NCI-H128 (cell line): ENCODE measurements around the gene OCEL1.

Experiments used
- DNase-seq: peaks from one replicate; lab custom pipeline; 2025; ENCODE audit not compliant: unreplicated experiment; lab: John Stamatoyannopoulos, UW

The OCEL1 gene

GRCh38 chr19:17209126-17210036 is 16.6 kb upstream of the OCEL1 start:
- no peak for DNase-seq

DNA sequence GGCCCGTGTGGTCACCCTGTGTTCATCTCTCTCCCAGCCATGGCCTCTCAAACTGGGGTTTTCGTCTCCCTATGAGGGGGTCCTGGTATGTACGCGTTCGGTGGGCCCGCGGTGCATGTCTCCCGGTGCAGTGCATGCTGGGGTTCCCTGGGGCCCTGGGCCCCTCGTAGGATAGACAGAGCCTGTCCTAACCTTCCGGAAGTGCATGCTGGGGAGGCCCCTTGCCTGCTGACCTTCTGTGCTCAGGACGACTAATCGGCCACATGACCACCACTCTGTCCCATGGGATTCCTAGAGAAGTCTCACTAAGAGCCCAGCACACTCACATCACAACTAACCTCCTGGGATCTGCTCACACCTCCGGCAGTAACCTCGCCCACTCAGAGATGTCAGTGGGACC is 15.7 kb upstream of the OCEL1 start:
- no peak for DNase-seq

DNA sequence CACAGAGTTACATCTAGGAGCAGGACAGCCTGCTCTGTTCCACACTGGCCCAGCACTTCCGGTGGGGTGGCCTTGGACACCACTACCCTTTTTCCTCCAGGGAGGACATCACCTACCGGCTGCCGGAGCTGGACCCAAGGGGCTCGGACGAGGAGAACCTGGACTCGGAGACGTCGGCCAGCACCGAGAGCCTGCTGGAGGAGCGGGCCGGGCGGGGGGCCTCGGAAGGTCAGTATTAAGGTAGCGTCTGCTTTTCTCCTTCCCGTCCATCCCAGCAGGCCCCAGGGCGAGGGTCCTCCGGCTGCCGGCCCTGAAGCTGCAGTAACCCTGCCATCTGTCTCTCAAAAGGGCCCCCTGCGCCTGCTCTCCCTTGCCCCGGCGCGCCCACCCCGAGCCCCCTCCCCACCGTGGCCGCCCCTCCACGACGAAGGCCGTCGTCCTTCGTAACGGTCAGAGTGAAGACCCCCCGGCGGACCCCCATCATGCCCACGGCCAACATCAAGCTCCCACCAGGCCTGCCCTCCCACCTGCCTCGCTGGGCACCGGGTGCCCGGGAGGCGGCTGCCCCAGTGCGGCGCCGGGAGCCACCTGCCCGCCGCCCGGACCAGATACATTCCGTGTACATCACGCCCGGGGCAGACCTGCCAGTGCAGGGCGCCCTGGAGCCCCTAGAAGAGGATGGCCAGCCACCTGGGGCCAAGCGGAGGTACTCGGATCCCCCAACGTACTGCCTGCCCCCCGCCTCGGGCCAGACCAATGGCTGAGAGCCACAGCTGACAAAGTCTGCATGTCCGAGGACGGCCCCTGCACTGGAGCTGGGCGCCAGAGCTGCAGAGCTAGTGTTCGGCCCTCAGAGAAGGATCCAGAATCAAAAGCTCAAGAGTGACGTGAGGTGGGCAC is 14.2 kb upstream of the OCEL1 start:
- DNase-seq, result no peak

GRCh38 chr19:17213334-17213733 is 12.7 kb upstream of the OCEL1 start:
- no peak for DNase-seq

- DNase-seq, result no peak
Measured at GRCh38 chr19:17214508-17215126, 11.4 kb upstream of the OCEL1 start.

DNA sequence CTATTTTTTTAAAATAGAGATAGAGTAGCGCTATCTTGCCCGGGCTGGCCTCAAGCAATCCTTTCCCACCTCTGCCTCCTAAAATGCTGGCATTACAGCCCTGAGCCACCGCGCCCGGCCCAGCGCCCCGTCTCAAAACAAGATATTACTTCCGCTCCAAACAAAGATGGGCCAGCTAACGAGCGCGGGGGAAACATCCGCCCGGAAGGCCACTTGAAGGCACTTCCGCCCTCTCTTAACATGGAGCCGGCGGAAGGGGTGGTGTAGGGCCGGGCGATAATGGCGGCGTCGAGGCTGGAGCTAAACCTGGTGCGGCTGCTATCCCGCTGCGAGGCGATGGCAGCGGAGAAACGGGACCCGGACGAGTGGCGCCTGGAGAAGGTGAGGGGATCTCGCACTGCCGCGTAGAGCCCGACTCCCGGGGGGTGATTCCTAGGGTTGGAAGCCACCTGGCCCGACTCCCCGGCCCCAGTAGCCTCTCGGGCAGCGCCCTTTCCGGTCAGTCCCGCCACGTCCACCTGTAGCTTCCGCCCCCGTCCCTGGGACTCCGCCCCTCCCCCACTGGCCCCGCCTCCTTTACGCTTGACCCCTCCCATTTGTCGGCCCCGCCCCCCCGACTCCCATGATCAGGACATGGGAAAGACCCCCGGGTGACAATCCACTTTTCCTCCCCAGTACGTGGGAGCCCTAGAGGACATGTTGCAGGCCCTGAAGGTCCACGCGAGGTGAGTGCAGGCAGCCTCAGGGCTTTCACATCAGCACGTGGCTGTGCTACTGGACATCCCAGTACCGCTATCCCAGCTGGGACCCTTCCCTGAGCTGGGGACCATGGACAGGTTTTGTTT is 10.7 kb upstream of the OCEL1 start, which contains the start of gene USE1:
TSS of gene USE1 (plus strand) at position 231 of the 845 bp plus-strand sequence. CDS start at position 280, 49 bp downstream.
- DNase-seq, result peak; percentile 78

- DNase-seq, result no peak
Measured at GRCh38 chr19:17216058-17216670, 9.9 kb upstream of the OCEL1 start.

DNA sequence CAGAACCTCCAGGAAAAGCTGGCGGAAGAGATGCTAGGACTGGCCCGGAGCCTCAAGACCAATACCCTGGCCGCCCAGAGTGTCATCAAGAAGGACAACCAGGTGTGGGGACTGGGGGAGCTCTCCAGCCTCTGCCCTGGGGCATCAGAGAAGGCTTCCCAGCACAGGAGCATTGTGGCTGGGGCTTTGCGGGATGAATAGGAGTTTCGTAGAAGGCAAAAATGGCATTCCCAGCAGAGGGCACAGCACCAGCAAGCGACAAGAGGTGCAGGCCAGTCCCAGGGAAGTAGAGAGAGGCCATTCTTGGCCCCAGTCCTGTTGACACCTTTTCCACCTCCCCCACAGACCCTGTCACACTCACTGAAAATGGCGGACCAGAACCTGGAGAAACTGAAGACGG is 6.7 kb upstream of the OCEL1 start:
- no peak for DNase-seq

DNA sequence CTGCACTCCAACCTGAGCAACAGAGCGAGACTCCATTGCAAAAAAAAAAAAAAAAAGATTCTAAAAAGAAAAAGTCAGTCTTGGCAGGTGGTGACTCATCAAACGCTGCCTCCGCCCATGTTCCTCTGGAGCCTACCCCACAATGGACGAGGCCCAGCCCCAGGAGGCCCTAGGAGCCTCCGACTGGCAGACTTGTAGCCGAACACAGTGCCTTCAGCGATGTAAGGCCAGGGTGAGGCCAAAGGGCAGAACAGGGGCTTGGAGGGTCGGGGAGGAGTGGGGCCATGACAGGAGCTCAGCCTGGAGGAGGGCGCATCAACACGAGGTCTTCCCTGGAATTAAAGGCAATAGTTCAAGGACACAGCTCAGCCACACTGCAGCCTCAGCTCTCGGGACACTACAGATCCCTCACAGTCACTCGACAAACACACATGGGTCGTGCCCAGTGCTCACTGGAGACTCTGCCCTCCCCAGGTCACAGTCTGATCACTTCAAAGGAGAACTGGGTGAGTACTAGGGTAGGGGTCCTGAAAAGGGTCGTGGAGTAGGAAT is 5.7 kb upstream of the OCEL1 start:
- no peak for DNase-seq

DNA sequence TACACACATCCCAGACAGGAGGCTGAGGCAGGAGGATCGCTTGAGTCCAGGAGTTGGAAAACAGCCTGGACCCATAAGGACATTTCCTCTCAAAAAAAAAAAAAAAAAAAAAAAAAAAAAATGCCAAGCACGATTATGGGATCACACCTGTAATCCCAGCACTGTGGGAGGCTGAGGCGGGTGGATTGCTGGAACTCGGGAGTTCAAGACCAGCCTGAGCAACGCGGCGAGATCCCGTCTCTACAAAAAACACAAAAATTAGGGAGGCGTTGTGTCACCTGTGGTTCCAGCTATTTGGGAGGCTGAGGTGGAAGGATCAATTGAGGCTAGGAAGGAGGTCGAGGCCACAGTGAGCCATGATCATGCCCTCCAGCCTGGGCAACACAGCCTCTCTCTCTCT is 973 bp upstream of the OCEL1 start:
- no peak for DNase-seq

- DNase-seq, result no peak
Measured at GRCh38 chr19:17227798-17228367, 1.9 kb downstream of the OCEL1 start.

GRCh38 chr19:17229890-17230289 is 3.9 kb downstream of the OCEL1 start:
- no peak for DNase-seq

DNA sequence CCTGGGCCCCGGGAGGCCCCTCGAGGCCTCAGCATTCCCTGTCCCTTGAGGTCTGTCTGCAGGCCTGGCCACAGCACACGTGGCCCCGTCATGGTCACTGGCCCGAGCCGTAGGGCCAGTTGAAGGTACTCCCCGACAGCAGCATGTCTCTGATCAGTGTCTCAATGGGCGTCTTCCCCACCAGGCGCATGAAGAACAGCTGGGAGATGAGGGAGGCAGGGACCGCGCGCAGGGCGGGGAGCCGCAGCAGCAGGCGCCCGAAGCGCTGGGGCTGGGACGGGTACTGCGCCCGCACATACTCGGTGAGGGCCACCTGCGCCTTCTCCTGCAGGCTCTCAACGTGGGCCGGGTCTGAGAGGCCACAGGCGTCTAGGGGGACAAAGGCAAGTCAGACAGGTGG is 6.2 kb downstream of the OCEL1 start:
- DNase-seq, result no peak

DNA sequence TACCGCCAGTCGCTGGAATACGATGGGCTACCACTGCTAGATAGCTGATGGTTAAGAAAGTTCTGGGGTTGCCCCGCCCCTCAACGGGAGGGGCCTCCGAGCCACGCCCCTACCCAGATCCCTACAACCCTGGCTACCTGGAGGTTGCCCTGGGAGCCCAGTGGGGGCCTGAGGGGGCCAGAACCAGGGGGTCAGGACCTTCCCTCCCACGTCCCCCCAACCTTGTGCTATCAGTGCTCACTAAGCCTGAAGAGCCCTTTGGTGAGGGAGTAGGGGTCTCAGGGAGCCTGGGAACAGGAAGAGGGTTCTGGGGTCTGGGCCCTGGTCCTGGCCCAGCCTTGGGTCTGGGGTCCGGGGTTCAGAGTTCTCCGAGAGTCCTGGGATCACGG is 8.9 kb downstream of the OCEL1 start:
- DNase-seq, result no peak

DNA sequence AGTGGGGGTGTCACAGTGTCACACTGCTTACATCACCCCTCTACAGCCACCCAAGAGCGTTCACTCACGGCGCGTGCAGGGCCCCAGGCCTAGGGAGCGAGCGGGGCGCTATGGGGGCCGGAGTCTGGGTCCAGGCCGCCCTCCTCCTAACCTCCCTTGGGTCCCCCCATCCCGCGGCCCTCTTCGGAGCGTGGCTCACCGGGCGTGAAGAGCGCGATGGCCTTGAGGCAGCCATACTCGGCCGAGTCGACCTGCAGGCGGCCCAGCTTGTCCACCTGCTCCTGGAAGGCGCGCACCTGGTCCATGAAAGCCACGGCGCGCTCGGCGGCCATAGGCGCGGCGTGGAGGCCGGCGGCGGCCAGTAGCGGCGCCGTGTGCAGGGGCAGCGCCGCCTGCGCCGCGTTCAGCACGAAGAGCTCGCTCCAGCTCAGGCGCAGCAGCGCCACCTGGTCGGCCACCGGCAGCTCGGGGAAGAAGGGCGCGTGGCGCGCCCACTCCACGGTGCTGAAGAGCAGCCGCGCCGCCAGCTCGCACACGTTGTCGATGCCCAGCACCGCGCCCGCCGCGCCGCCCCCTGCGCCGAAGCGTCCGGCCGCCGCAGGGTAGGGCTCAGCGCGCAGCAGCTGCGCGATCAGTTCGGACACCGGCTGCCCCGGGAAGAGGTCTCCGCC is 9.4 kb downstream of the OCEL1 start:
- no peak for DNase-seq

- no peak for DNase-seq
Measured at GRCh38 chr19:17235971-17236777, 10.1 kb downstream of the OCEL1 start.

- no peak for DNase-seq
Measured at GRCh38 chr19:17236811-17237543, 11.0 kb downstream of the OCEL1 start.
